HG02840 (cell line): ENCODE results near the gene CHD6.

Experiments used
- ATAC-seq: cut with Tn5 transposase; IDR thresholded peaks from one replicate; pipeline ENCODE4 v1.9.1; 2021; ENCODE audit warnings: mild to moderate bottlenecking, moderate library complexity, moderate number of reproducible peaks; ENCODE audit not compliant: unreplicated experiment, low FRiP score

CHD6 gene

GRCh38 chr20:41437836-41438235 lies 180.3 kb downstream of the CHD6 start:
- no peak for ATAC-seq

- ATAC-seq = no peak
These were observed 181.5 kb downstream of the CHD6 start for GRCh38 chr20:41436679-41437078.

GRCh38 chr20:41433203-41433602 lies 185.0 kb downstream of the CHD6 start:
- ATAC-seq = no peak

- ATAC-seq = no peak
These were observed 185.4 kb downstream of the CHD6 start for GRCh38 chr20:41432746-41433145.

GRCh38 chr20:41428285-41428684 lies 189.9 kb downstream of the CHD6 start:
- ATAC-seq = no peak

- no peak for ATAC-seq
These were observed 190.3 kb downstream of the CHD6 start for GRCh38 chr20:41427833-41428232.

GRCh38 chr20:41426976-41427375 lies 191.2 kb downstream of the CHD6 start:
- no peak for ATAC-seq

- ATAC-seq = no peak
These were observed 191.9 kb downstream of the CHD6 start for GRCh38 chr20:41426086-41426830.

- no peak for ATAC-seq
These were observed 192.8 kb downstream of the CHD6 start for GRCh38 chr20:41425180-41425884.

- ATAC-seq = no peak
These were observed 193.6 kb downstream of the CHD6 start for GRCh38 chr20:41424546-41424945.

- ATAC-seq = no peak
These were observed 194.2 kb downstream of the CHD6 start for GRCh38 chr20:41424011-41424410.

GRCh38 chr20:41422953-41423352 lies 195.2 kb downstream of the CHD6 start:
- ATAC-seq = no peak

- no peak for ATAC-seq
These were observed 199.4 kb downstream of the CHD6 start for GRCh38 chr20:41418739-41419293.

- ATAC-seq = no peak
These were observed 200.1 kb downstream of the CHD6 start for GRCh38 chr20:41418031-41418430.

GRCh38 chr20:41415191-41415590 lies 203.0 kb downstream of the CHD6 start:
- no peak for ATAC-seq

- ATAC-seq = no peak
These were observed 205.0 kb downstream of the CHD6 start for GRCh38 chr20:41413169-41413568.

GRCh38 chr20:41412324-41413120 lies 205.7 kb downstream of the CHD6 start:
- ATAC-seq = no peak

GRCh38 chr20:41411391-41411847 lies 206.8 kb downstream of the CHD6 start:
- ATAC-seq = no peak

GRCh38 chr20:41408986-41409385 lies 209.2 kb downstream of the CHD6 start:
- no peak for ATAC-seq

- no peak for ATAC-seq
These were observed 209.9 kb downstream of the CHD6 start for GRCh38 chr20:41408156-41408794.
